GM23338 (cell line): ENCODE data around the gene YPEL2. TPM values are rescaled to one million over a fixed set of nuclear protein-coding genes. Genes with fewer than 3 reads are reported as not detected.

Experiments
- ATAC-seq: fragments of 200-7000 bp; cut with Tn5 transposase; 3 replicates; pipeline ENCODE4 v1.9.1; 2020
- DNase-seq: peaks from one replicate; pipeline ENCODE4 v3.0.0-alpha.2; 2015; ENCODE audit warnings: low spot score
- H2AFZ ChIP-seq: fragments of 200-600 bp; sonication (generic); 2 replicates; pipeline ENCODE4 v1.8.0; 2016; ENCODE audit warnings: antibody characterized with exemption, mild to moderate bottlenecking, moderate library complexity
- H3F3A ChIP-seq: fragments of 200-600 bp; sonication (generic); replicated peaks from 2 replicates; pipeline ENCODE4 v1.8.0; 2017; ENCODE audit warnings: antibody characterized with exemption, mixed run types, low read depth
- H3K27ac ChIP-seq: fragments of 200-600 bp; sonication (generic); 2 replicates; pipeline ENCODE4 v1.6.1; 2016; ENCODE audit warnings: low read depth
- H3K27me3 ChIP-seq: fragments of 200-600 bp; sonication (generic); 2 replicates; pipeline ENCODE4 v1.8.0; 2016; ENCODE audit warnings: mild to moderate bottlenecking, mixed run types, moderate library complexity; ENCODE audit not compliant: insufficient read depth
- H3K36me3 ChIP-seq: fragments of 200-600 bp; sonication (generic); 2 replicates; pipeline ENCODE4 v1.8.0; 2016; ENCODE audit warnings: mild to moderate bottlenecking; ENCODE audit not compliant: insufficient read depth
- H3K4me1 ChIP-seq: fragments of 200-600 bp; sonication (generic); 2 replicates; pipeline ENCODE4 v1.8.0; 2016; ENCODE audit warnings: mild to moderate bottlenecking, moderate library complexity; ENCODE audit not compliant: insufficient read depth
- H3K4me2 ChIP-seq: fragments of 200-600 bp; sonication (generic); 2 replicates; pipeline ENCODE4 v1.7.1; 2017; ENCODE audit warnings: mixed run types
- H3K4me3 ChIP-seq: fragments of 200-600 bp; sonication (generic); 2 replicates; pipeline ENCODE4 v1.6.1; 2016; ENCODE audit warnings: mixed run types
- H3K79me2 ChIP-seq: fragments of 200-600 bp; sonication (generic); replicated peaks from 2 replicates; pipeline ENCODE4 v1.8.0; 2017; ENCODE audit warnings: mild to moderate bottlenecking; ENCODE audit not compliant: insufficient read depth
- H3K9me2 ChIP-seq: fragments of 200-600 bp; sonication (generic); 2 replicates; pipeline ENCODE4 v1.8.0; 2017; ENCODE audit not compliant: insufficient read depth
- H4K20me1 ChIP-seq: fragments of 200-600 bp; sonication (generic); replicated peaks from 2 replicates; pipeline ENCODE4 v1.8.0; 2017; ENCODE audit warnings: mild to moderate bottlenecking; ENCODE audit not compliant: insufficient read depth
- H3K27ac Mint-ChIP-seq: 2 replicates; pipeline ENCODE4 v1.8.0; 2020; ENCODE audit warnings: inconsistent platforms, mild to moderate bottlenecking, moderate library complexity, mixed read lengths
- H3K27me3 Mint-ChIP-seq: 3 replicates; pipeline ENCODE4 v1.8.0; 2022; ENCODE audit warnings: low read depth, mild to moderate bottlenecking, moderate library complexity, mixed read lengths, inconsistent platforms; ENCODE audit not compliant: insufficient read depth, poor library complexity
- H3K36me3 Mint-ChIP-seq: 3 replicates; pipeline ENCODE4 v1.8.0; 2021; ENCODE audit warnings: low read depth, mild to moderate bottlenecking, inconsistent platforms, moderate library complexity, mixed read lengths
- H3K4me1 Mint-ChIP-seq: 3 replicates; pipeline ENCODE4 v1.8.0; 2020; ENCODE audit warnings: mild to moderate bottlenecking, inconsistent platforms, mixed read lengths
- H3K4me3 Mint-ChIP-seq: 3 replicates; pipeline ENCODE4 v1.8.0; 2021; ENCODE audit warnings: moderate library complexity, mild to moderate bottlenecking, inconsistent platforms, mixed read lengths
- H3K9me3 Mint-ChIP-seq: 3 replicates; pipeline ENCODE4 v1.8.0; 2020; ENCODE audit warnings: moderate library complexity, mild to moderate bottlenecking, inconsistent platforms, mixed read lengths
- CTCF ChIP-seq, 2 experiments: fragments of 200-600 bp in 1 of 2; sonication (generic) in 1 of 2; conservative IDR thresholded peaks; 2 replicates each; pipeline versions ENCODE4 v1.5.1 to v1.6.1; 2016 to 2017; ENCODE audit warnings: antibody characterized with exemption in 2 of 2, low read depth in 2 of 2, mild to moderate bottlenecking in 2 of 2, moderate library complexity in 1 of 2
- EZH2 ChIP-seq: fragments of 200-600 bp; sonication (generic); IDR thresholded peaks from one replicate; pipeline ENCODE4 v1.8.0; 2017; ENCODE audit warnings: antibody characterized with exemption, mild to moderate bottlenecking, low read depth; ENCODE audit not compliant: unreplicated experiment
- EZH2phosphoT487 ChIP-seq: fragments of 200-600 bp; sonication (generic); IDR thresholded peaks from one replicate; pipeline ENCODE4 v1.8.1; 2018; ENCODE audit warnings: antibody characterized with exemption; ENCODE audit not compliant: unreplicated experiment
- JUNB ChIP-seq: IDR thresholded peaks from one replicate; pipeline ENCODE4 v1.6.1; 2016; ENCODE audit warnings: antibody characterized with exemption; ENCODE audit not compliant: unreplicated experiment
- NANOG ChIP-seq: IDR thresholded peaks from 2 replicates; pipeline ENCODE4 v1.6.1; 2016; ENCODE audit warnings: antibody characterized with exemption, borderline replicate concordance
- POLR2AphosphoS5 ChIP-seq: IDR thresholded peaks from 2 replicates; pipeline ENCODE4 v1.6.1; 2016; ENCODE audit warnings: antibody characterized with exemption, low read depth
- STAT1 ChIP-seq: IDR thresholded peaks from one replicate; pipeline ENCODE4 v1.6.1; 2016; ENCODE audit warnings: antibody characterized with exemption; ENCODE audit not compliant: unreplicated experiment
- ZNF114 ChIP-seq: fragments of 250-450 bp; sonication (Bioruptor Pico); IDR thresholded peaks from 2 replicates; pipeline ENCODE4 v1.5.0; 2020; ENCODE audit warnings: mild to moderate bottlenecking, moderate library complexity
- ZNF331 ChIP-seq: fragments of 250-450 bp; sonication (Bioruptor Pico); IDR thresholded peaks from 2 replicates; pipeline ENCODE4 v1.5.0; 2020; ENCODE audit warnings: low read depth, mild to moderate bottlenecking, moderate library complexity
- polyA plus RNA-seq: library from polyadenylated mRNA; unstranded; fragments of >200 nt; fragmentation: Nextera tagmentation; extraction: Ambion mirVana; gene quantifications from 2 replicates; pipeline ENCODE4 v1.2.1, GENCODE V29; 2016
- total RNA-seq: library from RNA; depleted of rRNA; stranded (reverse); fragments of >200 nt; shearing (Covaris generic); gene quantifications from 2 replicates; pipeline ENCODE4 v1.2.3, GENCODE V29; 2014
- TF ChIP-seq, protein P1 (sequence below): IDR thresholded peaks from one replicate; pipeline ENCODE4 v1.6.1; 2018; ENCODE audit warnings: antibody characterized with exemption; ENCODE audit not compliant: unreplicated experiment

The YPEL2 gene
- total and polyA plus RNA-seq, 2 experiments from 2014 or later = 4.1 to 5.2 TPM

DNA sequence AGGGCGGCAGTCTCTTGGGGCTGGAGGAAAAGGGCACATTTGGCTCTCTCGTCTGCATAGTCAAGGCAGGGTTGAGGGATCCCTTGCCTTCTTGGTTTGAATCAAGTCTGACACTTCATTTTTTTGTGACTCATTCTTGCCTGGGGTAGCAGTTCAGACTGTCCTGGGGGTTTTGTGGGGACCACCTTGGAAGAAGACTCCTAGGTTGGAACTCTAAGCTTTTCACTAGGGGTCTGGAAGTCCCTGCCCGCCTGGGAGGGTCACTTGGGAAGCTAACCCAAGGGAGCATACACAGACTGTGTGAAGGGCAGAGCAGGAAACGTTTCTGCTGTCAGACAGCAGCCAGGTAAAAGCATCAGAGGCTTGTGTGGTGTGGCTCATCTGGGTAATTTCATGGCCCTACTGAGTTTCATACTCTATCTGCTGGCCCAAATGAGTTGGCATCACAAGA is 11.3 kb downstream of the YPEL2 start (continued):
- TF ChIP-seq NANOG = no peak
- TF ChIP-seq ZNF331 (CRISPR knock-in tag) = no peak
- TF ChIP-seq ZNF114 = no peak
- TF ChIP-seq, protein P1, sequence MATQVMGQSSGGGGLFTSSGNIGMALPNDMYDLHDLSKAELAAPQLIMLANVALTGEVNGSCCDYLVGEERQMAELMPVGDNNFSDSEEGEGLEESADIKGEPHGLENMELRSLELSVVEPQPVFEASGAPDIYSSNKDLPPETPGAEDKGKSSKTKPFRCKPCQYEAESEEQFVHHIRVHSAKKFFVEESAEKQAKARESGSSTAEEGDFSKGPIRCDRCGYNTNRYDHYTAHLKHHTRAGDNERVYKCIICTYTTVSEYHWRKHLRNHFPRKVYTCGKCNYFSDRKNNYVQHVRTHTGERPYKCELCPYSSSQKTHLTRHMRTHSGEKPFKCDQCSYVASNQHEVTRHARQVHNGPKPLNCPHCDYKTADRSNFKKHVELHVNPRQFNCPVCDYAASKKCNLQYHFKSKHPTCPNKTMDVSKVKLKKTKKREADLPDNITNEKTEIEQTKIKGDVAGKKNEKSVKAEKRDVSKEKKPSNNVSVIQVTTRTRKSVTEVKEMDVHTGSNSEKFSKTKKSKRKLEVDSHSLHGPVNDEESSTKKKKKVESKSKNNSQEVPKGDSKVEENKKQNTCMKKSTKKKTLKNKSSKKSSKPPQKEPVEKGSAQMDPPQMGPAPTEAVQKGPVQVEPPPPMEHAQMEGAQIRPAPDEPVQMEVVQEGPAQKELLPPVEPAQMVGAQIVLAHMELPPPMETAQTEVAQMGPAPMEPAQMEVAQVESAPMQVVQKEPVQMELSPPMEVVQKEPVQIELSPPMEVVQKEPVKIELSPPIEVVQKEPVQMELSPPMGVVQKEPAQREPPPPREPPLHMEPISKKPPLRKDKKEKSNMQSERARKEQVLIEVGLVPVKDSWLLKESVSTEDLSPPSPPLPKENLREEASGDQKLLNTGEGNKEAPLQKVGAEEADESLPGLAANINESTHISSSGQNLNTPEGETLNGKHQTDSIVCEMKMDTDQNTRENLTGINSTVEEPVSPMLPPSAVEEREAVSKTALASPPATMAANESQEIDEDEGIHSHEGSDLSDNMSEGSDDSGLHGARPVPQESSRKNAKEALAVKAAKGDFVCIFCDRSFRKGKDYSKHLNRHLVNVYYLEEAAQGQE = no peak
- TF ChIP-seq EZH2phosphoT487 = no peak

DNA sequence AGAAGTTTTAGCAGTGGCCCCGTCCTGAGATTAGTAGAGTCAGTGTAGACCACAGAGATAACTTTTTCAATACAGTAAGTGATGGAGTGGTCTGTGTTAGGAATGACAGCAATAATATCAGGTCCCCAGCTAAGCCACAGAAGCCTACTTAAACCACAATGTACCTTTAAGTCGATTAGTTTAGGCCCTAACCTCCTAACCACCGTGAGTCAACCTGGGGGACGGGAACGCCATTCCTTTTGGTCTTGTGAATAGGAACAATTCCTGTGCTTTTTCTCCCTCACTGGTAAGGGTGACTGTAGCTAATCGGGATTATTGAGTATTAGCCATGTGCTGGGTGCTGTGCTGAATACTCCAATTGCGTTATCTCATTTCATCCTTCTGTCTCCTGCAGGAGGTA is 14.0 kb downstream of the YPEL2 start:
- H3K27ac ChIP-seq = no peak overlapping the region
- no peaks in the 10 kb centered on the region; the same call in 1 of the 2 replicates for H3K4me1 ChIP-seq
- 0 out of 2 replicates have a peak, but pooled peaks cover 2% of the 10 kb centered on the region for H3K79me2 ChIP-seq
- Mint-ChIP-seq H3K4me1 (peaks cover 12% of the 10 kb centered on the region), H3K36me3 (no peaks in the 10 kb centered on the region), H3K27ac (no peak overlapping the region; the same call in 1 of the 2 replicates), H3K9me3 (no peaks in the 10 kb centered on the region), H3K27me3 (peaks cover 2% of the 10 kb centered on the region), H3K4me3 (no peak overlapping the region)
- DNase-seq (no peak), ATAC-seq (no peak)
- H3K9me2 ChIP-seq = no peaks in the 10 kb centered on the region
- H2AFZ ChIP-seq = no peak overlapping the region
- no peaks in the 10 kb centered on the region for H3F3A ChIP-seq
- no peaks in the 10 kb centered on the region for H3K27me3 ChIP-seq
- no peaks in the 10 kb centered on the region for H3K36me3 ChIP-seq
- no peak overlapping the region for H3K4me2 ChIP-seq
- no peaks in the 10 kb centered on the region for H4K20me1 ChIP-seq
- H3K4me3 ChIP-seq = no peak overlapping the region
- no peak for TF ChIP-seq STAT1
- no peak for TF ChIP-seq POLR2AphosphoS5
- TF ChIP-seq NANOG = no peak
- TF ChIP-seq EZH2 = no peak

DNA sequence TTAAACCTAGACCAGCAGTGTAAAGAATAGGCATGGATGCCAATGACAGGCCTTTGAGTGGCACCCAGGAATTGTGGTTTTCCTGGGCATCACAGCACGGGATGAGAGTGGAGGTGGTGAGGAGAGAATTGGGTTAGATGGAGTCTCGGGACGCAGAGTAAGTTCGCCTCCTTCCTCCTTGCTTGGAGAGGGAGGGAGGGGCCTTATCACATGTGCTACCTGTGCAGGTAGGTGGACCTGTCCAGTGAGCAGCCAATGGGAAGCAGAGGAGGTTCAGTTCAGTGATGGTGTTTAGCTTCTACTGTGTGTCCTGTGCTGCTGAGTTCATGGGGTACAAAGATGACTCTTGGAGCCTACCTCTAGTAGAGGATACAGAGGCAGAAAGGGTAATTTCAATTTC is 14.9 kb downstream of the YPEL2 start:
- Histone ChIP-seq H3K4me3 (no peak overlapping the region), H3K9me2 (0 out of 2 replicates have a peak, but pooled peaks cover under 1% of the 10 kb centered on the region), H3F3A (no peaks in the 10 kb centered on the region), H3K4me2 (no peak overlapping the region), H3K27ac (no peak overlapping the region), H3K36me3 (no peaks in the 10 kb centered on the region), H4K20me1 (no peaks in the 10 kb centered on the region), H3K4me1 (no peaks in the 10 kb centered on the region; the same call in 1 of the 2 replicates), H2AFZ (no peak overlapping the region), H3K79me2 (0 out of 2 replicates have a peak, but pooled peaks cover 2% of the 10 kb centered on the region), H3K27me3 (no peaks in the 10 kb centered on the region)
- no peak for DNase-seq
- no peak overlapping the region for H3K4me3 Mint-ChIP-seq
- ATAC-seq = no peak; the same call in 2 of the 3 replicates
- no peaks in the 10 kb centered on the region for H3K9me3 Mint-ChIP-seq
- peaks cover 2% of the 10 kb centered on the region for H3K27me3 Mint-ChIP-seq
- no peak overlapping the region for H3K27ac Mint-ChIP-seq
- no peaks in the 10 kb centered on the region for H3K36me3 Mint-ChIP-seq
- H3K4me1 Mint-ChIP-seq = peaks cover 12% of the 10 kb centered on the region
- TF ChIP-seq POLR2AphosphoS5 (no peak), JUNB (no peak), CTCF (conservative IDR thresholded peaks at IDR 0.05; ENCODE audit: low read depth in 2 of 2) (no peak)
- TF ChIP-seq, protein P1 = no peak
